Tibial nerve (tissue), 3 donors: ENCODE measurements around the gene CDCA7.

ENCODE experiments used
- POLR2A ChIP-seq, 2 donors: fragments of 450-650 bp; IDR thresholded peaks; one replicate each; pipeline ENCODE4 v1.6.1; 2017; ENCODE audit warnings: antibody characterized with exemption in 2 of 2, mild to moderate bottlenecking in 2 of 2, moderate library complexity in 2 of 2
- TF ChIP-seq, protein P1 (sequence below), 5 experiments: fragments of 200-600 bp in 3 of 5; fragments of 450-650 bp in 2 of 5; sonication (generic) in 3 of 5; IDR thresholded peaks; one replicate each; pipeline ENCODE4 v1.5.1; 2016 to 2019; ENCODE audit warnings: antibody characterized with exemption in 5 of 5, mild to moderate bottlenecking in 3 of 5, moderate library complexity in 2 of 5

DNA sequence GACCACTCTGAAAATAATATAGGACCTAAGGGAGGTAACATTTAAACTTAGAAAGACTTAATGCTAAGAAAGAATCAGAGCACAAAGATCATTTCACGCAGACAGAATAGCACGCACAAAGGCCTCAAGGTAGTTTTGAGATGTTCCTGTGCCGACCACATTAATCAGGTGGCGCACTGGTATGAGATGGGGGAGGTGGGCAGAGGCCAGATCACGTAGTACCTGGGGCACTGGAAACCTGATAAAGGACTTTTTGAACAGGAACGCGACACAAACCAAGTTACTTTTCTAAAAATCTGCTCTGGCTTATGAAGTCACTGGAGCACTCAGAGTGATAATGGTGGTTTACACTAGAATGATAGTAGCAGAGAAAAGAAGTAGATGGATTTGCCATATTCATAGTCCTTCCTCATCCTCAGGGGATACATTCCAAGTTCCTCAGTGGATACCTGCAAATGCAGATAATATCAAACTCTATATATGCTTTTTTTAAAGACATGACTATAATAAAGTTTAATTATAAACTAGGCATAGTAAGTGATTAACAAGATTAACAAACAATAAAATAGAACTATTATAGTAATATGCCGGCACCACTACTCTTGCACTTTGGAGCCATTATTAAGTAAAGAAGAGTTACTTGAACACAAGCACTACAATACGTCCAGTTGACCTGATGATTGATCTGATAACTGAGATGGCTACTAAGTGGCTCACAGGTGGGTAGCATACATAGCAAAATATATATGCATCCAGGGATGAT, 42.6 kb upstream of the CDCA7 start:
- TF ChIP-seq, protein P1, sequence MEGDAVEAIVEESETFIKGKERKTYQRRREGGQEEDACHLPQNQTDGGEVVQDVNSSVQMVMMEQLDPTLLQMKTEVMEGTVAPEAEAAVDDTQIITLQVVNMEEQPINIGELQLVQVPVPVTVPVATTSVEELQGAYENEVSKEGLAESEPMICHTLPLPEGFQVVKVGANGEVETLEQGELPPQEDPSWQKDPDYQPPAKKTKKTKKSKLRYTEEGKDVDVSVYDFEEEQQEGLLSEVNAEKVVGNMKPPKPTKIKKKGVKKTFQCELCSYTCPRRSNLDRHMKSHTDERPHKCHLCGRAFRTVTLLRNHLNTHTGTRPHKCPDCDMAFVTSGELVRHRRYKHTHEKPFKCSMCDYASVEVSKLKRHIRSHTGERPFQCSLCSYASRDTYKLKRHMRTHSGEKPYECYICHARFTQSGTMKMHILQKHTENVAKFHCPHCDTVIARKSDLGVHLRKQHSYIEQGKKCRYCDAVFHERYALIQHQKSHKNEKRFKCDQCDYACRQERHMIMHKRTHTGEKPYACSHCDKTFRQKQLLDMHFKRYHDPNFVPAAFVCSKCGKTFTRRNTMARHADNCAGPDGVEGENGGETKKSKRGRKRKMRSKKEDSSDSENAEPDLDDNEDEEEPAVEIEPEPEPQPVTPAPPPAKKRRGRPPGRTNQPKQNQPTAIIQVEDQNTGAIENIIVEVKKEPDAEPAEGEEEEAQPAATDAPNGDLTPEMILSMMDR (IDR thresholded peaks at IDR 0.05): no peak
- TF ChIP-seq POLR2A (IDR thresholded peaks at IDR 0.05): no peak
